Measurements from ENCODE around the gene ANKRD17.

Gene ANKRD17

DNA sequence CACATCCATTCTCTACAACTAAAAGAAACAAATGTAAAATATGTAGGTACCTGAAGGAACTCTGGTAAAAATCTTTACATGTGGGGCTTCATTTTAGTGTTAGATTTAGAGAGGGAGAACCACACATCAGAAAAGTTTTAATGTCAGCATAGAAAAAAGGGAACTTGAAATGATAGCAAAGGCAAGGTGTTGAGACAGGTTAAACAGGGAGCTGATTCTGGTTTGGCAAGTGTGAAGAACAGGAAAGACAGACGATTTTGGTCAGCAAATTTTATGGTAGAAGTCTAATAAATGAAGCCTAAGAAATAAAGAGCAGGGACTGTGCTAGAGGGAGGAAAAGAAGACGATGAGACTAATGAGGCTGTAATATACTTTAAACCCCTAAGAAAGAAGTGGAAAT is 121.5 kb downstream of the ANKRD17 start:
- no peak for DNase-seq (ENCODE audit: low read depth)
- TF ChIP-seq, protein P1, sequence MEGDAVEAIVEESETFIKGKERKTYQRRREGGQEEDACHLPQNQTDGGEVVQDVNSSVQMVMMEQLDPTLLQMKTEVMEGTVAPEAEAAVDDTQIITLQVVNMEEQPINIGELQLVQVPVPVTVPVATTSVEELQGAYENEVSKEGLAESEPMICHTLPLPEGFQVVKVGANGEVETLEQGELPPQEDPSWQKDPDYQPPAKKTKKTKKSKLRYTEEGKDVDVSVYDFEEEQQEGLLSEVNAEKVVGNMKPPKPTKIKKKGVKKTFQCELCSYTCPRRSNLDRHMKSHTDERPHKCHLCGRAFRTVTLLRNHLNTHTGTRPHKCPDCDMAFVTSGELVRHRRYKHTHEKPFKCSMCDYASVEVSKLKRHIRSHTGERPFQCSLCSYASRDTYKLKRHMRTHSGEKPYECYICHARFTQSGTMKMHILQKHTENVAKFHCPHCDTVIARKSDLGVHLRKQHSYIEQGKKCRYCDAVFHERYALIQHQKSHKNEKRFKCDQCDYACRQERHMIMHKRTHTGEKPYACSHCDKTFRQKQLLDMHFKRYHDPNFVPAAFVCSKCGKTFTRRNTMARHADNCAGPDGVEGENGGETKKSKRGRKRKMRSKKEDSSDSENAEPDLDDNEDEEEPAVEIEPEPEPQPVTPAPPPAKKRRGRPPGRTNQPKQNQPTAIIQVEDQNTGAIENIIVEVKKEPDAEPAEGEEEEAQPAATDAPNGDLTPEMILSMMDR (conservative IDR thresholded peaks at IDR 0.05; ENCODE audit: low read depth, low read length), result no peak
- H3K4me3 ChIP-seq (ENCODE audit: low read depth, low read length), result no peak overlapping the region

DNA sequence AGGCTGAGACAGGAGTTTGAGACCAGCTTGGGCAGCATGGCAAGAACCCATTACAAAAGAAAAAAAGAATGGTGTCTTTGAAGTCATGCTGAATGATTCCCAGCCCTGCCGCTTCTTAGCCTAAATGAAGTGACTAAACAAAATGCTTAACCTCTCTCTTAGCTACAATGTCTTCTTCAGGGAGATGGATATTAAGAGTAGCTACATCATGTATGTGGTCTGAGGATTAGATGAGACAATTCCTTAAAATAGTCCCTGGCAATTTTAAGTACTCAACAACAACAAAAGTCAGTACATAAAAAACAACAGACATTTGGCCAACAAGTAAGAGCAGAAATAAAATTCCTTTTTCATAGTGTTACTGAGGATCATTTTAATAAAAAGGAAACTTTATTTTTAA is 124.8 kb downstream of the ANKRD17 start:
- TF ChIP-seq, protein P1 (conservative IDR thresholded peaks at IDR 0.05; ENCODE audit: low read depth, low read length), result no peak
- DNase-seq (ENCODE audit: low read depth), result no peak
- H3K4me3 ChIP-seq (ENCODE audit: low read depth, low read length), result no peak overlapping the region

DNA sequence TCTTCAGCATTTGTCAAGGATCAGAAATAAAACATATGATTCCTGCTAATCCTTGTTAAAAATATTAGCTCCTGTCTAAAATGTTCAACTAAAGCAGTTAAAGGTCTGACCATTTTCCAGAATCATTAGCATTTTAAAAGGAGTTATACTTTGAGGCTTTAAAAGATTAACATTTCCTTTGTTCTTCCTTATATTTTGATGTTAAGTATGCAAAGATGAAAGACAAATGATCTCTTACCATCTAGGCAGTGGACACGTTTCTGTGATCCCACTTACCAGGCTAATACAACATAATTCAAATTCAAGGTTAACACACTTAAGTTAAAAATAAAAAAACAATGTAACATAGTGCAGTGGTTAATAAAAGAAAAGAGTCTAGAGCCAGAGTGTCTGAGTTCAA is 127.3 kb downstream of the ANKRD17 start:
- no peak overlapping the region for H3K4me3 ChIP-seq (ENCODE audit: low read depth, low read length)
- TF ChIP-seq, protein P1 (conservative IDR thresholded peaks at IDR 0.05; ENCODE audit: low read depth, low read length), result no peak
- DNase-seq (ENCODE audit: low read depth), result no peak

DNA sequence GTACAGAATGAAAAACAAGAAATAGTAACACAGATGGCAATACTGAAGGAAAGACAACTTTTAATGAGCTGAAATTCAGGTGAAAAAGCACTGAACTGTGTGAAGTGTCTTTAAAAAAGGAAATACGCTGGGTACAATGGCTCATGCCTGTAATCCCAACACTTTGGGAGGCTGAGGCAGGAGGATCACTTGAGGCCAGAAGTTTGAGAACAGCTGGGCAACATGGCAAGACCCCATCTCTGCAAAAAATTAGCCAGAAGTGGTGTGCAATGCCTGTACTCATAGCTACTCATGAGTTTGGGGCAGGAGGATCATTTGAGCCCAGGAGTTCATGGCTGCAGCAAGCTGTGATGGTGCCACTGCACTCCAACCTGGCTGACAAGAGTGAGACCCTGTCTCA is 129.3 kb downstream of the ANKRD17 start:
- H3K4me3 ChIP-seq (ENCODE audit: low read depth, low read length), result no peak overlapping the region
- TF ChIP-seq, protein P1 (conservative IDR thresholded peaks at IDR 0.05; ENCODE audit: low read depth, low read length), result no peak
- no peak for DNase-seq (ENCODE audit: low read depth)

DNA sequence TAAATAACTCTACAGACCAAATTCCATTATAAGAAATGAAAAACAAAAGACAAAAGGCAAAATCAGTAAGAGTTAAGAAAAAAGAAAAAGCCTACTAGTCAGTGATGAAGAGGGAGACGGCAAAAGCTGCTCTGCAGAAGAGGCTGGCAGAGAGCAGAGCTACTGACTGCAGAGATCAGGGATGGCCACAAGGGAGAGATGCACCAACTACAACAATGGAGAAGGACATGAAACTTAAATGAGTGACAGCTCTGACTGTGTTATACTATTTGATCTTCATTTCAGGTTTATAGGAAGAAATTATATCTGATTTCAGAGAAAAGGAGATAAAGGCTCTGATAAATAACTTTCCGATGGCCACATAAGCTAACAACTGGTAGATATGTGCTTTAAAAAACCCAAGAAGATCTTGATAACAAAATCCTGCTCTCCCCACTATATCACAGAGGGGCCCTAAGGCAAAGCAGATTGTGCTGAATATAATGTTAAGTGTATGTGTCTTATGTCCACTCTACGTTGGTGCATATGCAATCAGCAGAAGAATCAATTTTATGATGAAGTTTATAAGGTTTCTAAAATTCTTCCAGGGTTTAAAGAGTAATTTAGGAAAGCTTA is 130.7 kb downstream of the ANKRD17 start:
- H3K4me3 ChIP-seq (ENCODE audit: low read depth, low read length), result no peak overlapping the region
- TF ChIP-seq, protein P1 (conservative IDR thresholded peaks at IDR 0.05; ENCODE audit: low read depth, low read length), result peak; percentile 64
- peak; percentile 62 for DNase-seq (ENCODE audit: low read depth)

DNA sequence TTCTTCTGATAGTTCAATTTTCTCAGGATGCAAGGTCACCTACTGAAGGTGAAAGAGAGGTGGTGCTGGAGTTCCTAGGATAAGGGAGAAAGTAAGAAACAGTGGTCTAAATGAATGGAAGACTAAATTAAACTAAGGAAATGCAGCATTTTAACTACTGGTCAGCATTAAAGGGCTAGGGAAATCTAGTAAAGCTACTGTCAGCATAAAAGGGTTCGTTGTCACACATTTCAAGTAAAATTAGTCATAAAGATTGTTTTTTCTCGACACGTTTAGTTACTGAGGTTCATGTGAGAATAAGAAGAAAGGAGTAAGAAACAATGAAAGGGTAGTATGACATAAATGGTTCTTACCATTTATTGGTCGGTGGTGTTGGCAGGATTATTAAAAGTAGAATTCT is 149.1 kb downstream of the ANKRD17 start:
- DNase-seq (ENCODE audit: low read depth), result no peak
- no peak overlapping the region for H3K4me3 ChIP-seq (ENCODE audit: low read depth, low read length)
- TF ChIP-seq, protein P1 (conservative IDR thresholded peaks at IDR 0.05; ENCODE audit: low read depth, low read length), result no peak

DNA sequence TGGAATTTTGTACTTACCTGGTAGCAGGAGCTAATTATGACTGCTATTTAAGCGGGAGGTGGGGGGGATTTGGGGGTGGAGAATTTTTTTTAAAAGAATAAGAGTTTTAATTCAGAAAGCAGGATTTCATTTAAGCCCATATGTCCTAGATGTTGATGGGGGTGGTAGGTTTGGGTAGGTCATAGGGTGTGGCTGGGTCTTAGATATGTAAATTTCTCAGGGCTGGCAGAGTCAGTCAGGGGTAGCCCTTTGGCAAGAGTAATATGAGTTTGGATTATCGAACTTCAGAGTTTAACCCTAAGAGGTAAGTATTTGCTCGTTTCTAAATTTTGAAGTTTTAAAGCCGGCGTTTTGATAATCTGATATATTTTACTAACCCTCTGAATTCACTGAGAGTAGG is 153.9 kb downstream of the ANKRD17 start:
- TF ChIP-seq, protein P1 (conservative IDR thresholded peaks at IDR 0.05; ENCODE audit: low read depth, low read length), result no peak
- H3K4me3 ChIP-seq (ENCODE audit: low read depth, low read length), result no peak overlapping the region
- no peak for DNase-seq (ENCODE audit: low read depth)

Measured in choroid plexus epithelial cell (primary cell).